ENCODE measurements around the gene TMEM271.
A peak's percentile ranks its signal among the peaks of the same experiment; 100 is the strongest.
"Not testable (repeated sequence)": the region's sequence is repeated elsewhere in the genome, so short reads cannot be mapped to it uniquely, and the experiment has no call there.

TMEM271 gene

DNA sequence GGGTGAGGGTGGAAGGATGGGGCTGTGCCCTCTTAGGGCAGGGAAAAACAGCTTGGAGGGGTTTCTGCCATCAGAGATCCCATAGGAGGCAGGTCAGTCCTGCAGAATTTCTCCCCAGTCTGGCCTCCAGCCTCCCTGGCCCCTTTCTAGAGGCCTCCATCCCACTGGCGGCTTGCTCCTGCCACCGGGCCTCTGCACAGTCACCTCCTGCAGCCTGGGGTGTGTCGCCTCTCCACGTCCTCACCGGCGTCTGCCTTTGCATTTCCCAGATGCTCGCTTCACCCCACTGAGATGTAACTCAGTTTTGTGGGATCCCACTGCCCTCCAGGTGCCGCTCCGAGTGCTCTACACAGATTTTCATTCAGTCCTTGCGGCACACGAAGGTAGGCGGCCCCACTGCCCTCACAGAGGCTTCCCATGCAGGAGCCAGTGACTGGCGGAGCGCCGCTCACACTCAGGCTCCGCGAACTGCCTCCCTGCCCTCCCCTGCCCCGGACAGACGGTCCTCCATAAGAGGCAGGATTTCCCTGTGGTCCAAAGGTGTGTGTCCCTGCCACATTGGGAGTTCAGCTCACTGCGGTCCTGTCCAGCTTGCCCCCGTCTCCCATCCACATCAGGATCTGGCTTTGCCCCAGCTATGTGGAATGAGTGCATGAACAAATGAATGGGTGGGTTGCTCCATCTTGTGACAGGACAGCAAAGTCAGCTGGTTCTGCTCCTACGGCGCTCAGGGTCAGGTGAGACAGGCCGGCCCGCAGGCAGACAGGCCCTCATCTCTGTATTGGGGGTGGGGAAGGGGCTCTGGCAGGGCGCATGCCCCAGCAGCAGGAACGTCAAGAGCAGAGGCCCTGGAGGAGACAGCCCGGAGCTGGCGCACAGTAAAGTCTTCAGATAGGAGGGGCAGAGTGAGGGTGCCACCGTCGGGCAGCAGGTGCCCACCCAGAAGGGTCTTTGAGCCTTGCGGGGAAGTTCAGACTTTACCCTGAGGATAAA, 2.7 kb upstream of the TMEM271 start:
- DNase-seq = no peak

GRCh38 chr4:577499-578450, 1.7 kb upstream of the TMEM271 start:
- DNase-seq = peak in 1 of 2 donors; percentile 53

GRCh38 chr4:576991-577498, 950 bp upstream of the TMEM271 start:
- DNase-seq = no peak

DNA sequence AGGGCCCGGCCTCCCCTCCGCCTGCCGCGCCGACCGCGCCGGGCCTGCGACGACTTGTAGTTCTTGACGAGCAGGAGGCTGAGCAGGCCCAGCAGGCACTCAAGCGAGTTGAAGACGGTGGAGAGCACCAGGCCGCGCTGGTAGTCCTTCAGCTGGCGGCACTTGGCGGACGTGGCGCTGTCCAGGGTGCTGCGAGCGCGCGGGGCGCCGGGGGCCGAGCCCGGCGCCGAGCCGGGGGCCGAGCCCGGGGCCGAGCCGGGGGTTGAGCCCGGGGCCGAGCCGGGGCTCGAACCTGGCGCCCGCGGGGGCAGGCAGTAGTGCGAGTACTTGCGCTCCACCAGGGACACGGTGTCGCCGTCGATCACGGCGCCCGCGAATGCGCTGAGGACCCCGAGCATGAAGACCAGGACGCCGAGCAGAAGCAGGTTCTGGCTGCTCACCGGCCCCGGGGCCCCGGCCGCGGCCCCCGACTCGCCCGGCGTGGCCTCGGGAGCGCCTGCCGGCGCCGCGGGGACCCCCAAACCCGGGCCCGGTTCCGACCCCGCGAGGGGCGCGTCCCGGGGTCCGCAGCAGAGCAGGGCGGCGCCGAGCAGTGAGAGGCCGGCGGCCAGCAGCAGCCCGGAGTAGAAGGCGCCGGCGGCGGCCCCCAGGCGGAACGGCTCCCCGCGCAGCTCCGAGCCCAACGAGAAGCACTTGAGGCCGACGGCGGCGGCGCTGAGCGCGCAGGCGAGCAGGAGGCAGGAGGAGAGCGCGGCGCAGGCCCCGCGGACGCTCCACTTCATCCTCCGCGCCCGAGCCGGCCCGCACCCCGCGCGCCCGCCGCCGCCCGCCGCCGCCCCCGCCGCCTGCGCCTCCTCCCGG, 584 bp downstream of the TMEM271 start:
- DNase-seq = peak in 1 of 2 donors; percentile 44

DNA sequence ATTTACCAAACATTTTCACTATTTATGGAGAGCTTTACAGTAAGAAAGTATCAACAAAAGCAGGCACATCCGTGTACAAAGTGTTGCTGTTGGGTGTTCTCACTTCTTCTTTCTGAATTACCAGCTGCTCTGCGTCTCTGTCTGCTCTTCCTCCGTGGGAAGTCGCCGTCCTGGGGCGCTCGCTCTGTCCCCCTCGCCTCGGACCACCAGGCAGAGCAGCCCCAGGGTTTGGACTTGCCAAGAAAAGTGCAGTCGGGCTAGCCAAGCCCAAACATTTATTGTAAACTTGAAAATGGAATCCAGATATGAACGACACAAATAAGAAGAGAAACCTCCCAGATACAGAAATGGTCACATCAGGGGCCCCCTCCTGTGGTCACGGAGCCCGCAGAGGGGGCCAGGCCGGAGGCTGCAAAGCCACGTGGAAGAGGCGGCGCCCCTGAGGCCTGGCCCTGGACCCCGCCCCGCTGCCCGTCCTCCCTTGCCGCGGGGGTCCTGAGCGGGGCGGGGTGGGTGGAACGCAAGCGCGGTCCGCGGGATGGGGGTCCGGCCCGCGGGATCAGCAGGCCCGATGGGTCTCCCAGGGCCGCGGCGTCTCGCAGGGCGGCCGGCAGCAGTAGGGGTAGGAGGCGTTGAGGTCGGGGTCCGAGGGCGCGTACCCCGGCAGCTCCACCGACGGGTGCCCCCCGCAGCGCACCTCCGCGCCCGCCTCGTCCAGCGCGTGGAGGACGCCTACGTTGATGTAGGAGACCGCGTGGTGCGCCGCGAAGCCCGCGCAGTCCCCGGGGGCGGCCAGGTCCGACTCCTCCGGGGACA, 1.5 kb downstream of the TMEM271 start:
- DNase-seq = no peak

DNA sequence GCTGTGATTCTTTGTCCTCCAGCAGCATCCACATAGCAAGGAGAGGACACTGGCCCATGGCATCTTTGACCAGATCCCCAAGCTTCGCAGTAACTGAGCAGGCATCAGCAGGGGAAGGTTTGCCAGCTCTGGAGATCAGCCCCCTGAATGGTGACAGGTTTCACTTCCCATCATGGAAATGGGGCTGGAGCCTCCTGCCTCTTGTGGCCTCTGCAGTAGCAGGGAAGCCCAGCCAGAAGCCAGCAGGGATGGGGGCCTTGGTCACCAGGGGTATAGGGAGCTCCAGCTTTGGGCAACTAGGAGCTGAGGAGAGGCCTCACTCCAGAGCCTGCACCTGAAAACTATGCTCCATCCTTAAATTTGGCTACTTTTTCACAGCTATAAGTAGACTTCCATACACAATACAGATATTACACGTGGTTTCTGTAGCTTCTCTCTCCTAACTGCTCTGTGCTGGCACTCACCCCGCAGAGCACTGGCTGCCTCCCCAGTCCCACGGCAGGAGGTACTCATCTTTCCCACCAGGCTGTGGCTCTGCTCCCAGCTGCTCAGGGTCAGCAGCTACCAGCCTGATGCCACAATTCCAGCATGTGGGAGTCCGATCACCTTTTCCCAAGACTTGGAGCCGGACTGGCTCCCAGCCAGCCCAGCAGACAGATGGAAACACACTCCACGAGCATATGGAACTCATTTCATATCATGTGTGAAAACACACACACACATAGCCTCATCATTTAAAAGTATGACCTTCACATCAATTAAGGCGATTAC, 2.8 kb downstream of the TMEM271 start:
- no peak for DNase-seq

- DNase-seq = no peak
Observed at GRCh38 chr4:572594-572993, 3.5 kb downstream of the TMEM271 start.

DNA sequence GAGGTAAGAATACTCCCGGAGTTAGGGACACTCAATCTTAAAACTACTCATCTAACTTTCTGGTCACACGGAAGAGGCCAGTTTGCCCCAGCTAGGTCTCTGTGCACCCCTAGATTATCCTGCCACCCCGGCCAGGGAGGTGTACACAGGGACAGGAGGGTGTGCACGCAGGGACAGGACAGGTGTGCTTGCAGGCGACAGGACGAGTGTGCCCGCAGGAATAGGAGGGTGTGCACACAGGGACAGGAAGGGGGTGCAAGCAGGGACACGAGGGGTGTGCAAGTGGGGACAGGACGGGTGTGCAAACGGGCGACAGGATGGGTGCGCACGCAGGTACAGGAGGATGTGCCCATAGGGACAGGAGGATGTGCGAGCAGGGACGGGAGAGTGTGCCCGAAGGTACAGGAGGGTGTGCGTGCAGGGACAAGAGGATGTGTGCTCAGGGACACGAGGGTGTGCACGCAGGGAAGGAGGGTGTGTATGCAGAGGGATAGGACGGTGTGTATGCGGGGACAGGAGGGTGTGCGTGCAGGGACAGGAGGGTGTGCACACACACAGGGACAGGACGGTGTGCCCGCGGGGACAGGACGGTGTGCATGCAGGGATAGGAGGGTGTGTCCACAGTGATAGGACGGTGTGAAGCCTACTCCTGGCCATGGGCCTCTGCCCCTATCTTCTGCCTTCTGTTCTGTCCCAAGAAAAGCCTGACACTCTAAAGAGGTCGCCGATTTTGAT, 4.1 kb downstream of the TMEM271 start:
- no peak for DNase-seq

GRCh38 chr4:570754-571153, 5.3 kb downstream of the TMEM271 start:
- no peak for DNase-seq

GRCh38 chr4:569958-570667, 6.0 kb downstream of the TMEM271 start:
- DNase-seq = no peak

- DNase-seq = no peak
Observed at GRCh38 chr4:568962-569361, 7.1 kb downstream of the TMEM271 start.

DNA sequence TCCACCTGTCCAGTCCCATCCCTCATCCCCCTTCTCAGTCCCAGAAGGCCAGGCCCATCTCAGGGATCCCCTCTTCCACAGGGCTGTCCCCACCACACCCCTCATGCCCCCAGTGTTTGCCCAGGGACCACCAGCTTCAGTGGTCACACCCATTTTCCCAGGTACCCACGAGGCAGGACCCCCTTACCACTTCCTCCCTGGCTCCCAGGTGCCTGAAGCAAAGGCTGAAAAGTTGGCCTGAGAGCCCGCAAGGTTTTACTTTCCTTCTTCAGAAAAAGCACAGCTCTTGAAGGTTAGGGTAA, 7.8 kb downstream of the TMEM271 start:
- DNase-seq = no peak

DNA sequence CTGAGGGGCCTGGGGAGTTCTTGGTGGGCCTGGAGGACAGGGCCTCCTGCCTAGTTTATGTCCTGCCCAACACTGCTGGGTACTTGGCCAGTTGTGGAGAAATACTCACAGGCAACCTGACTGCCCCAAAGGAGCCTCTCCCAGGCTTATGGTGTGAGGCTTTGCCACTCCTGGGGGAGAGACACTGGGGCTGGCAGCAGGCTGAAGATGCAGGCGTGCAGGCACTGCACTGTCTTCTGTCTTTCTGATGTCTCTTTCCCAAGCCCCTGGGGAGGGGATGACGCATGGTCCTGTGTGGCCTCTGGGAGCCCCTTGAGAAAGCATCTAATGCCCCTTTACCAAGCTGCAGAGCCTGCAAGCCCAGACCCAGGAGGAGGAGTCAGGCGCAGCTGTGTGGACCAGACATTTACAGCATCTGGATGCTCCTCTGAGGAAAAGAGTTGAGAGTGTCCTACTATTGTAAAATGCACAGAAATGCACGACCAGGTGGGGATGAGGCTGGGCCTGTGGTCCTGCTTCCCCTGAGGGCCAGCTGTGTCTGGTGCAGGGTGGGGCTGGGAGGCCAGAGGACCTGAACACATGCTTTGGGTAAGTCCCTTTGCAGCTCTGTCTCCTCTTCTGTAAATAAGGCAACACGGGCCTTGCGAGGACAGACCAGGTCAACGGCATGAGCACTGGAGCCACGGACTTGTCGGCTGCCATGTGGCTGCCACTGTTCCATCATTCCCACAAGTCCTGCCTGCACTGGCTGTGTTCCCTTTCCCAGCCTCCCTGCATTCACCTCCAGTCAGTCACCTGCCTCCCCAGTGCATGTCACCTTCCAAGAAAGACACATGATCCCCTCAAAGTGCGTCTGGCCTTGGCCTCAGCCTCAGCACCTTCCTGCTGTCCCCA, 8.4 kb downstream of the TMEM271 start:
- no peak for DNase-seq

DNA sequence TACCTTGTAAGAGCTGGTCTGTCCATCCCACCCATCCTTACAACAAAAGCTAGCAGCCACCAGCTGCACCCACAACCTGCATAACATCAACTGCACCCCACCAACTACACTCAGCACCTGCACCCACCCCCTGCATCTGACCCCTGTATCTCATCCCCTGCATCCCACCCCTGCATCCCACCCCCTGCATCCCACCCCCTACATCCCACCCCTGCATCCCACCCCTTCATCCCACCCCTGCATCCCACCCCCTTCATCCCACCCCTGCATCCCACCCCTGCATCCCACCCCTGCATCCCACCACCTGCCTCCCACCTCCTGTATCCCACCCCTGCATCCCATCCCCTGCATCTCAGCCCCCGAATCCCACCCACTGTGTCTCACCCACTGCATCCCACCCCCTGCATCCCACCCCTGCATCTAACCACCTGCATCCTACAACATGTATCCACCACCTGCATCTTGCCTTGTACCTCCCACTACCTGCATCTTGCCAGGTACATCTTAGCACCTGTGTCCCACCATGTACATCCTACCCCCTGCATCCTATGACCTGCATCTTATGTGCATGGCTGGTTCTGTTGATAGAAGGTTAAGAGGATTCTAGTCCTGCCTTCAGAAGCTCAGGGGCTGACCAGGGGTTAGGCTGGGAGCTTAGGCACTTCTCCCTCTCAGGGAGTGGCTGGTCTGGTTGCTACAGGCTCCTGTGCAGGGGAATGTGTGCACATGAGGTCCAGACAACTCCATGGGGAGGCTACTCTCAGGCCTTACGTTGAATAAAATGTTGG, 9.4 kb downstream of the TMEM271 start:
- DNase-seq = no peak

DNA sequence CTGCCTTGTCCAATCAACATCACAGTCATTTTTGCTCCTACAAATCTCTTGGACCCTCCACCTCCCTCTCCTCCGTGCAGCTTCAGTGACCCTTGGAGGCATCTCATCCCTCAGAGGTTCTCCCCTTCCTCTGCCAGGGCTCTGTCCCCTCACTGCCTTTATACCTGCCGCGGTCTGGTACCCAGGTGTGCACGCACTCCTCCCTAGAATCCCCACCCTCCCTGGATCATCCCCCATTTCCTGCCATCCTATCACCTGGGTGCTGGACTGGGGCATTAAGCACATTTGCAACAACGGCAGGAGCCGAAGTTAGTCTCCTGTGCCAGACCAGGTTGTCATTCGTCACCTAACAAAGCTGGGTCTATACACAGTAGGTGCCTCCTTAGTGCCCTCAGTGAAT, 10.1 kb downstream of the TMEM271 start:
- no peak for DNase-seq

- not testable (repeated sequence) for DNase-seq
Observed at GRCh38 chr4:565614-566013, 10.5 kb downstream of the TMEM271 start.

GRCh38 chr4:562458-562857, 13.6 kb downstream of the TMEM271 start:
- not testable (repeated sequence) for DNase-seq

Measured in stimulated activated CD4-positive, alpha-beta T cell treated with anti-CD3 and anti-CD28 coated beads, Interleukin-2, amount 100 ng/mL, for 24 hours (primary cell).